Heart right ventricle (tissue), 16 donors: ENCODE data around the gene SRP9. TPM values are rescaled to one million over a fixed set of nuclear protein-coding genes. Genes with fewer than 3 reads are reported as not detected.

Experiments
- ATAC-seq, 8 donors: fragments of 200-7000 bp; cut with Tn5 transposase; one replicate each; pipeline ENCODE4 v1.9.1; 2020; ENCODE audit warnings: mild to moderate bottlenecking in 8 of 8, moderate library complexity in 8 of 8, moderate number of reproducible peaks in 1 of 8
- DNase-seq, 2 donors: peaks; one replicate each; pipeline ENCODE4 v3.0.0-alpha.2; 2020
- H3K27ac ChIP-seq, 10 donors: fragments of 200-600 bp; sonication (generic) in 2 of 10; one replicate each; pipeline versions ENCODE4 v1.5.0 to v1.8.0; 2020 to 2022; ENCODE audit warnings: mild to moderate bottlenecking in 3 of 10
- H3K27me3 ChIP-seq, 7 donors: fragments of 200-600 bp; one replicate each; pipeline ENCODE4 v1.8.0; 2021 to 2022; ENCODE audit warnings: mild to moderate bottlenecking in 2 of 7
- H3K36me3 ChIP-seq, 9 donors: fragments of 200-600 bp; sonication (generic) in 1 of 9; one replicate each; pipeline versions ENCODE4 v1.5.0 to v1.8.0; 2020 to 2022; ENCODE audit warnings: mild to moderate bottlenecking in 2 of 9
- H3K4me1 ChIP-seq, 9 donors: fragments of 200-600 bp; sonication (generic) in 1 of 9; one replicate each; pipeline versions ENCODE4 v1.5.0 to v1.8.0; 2020 to 2022; ENCODE audit warnings: mild to moderate bottlenecking in 4 of 9
- H3K4me3 ChIP-seq, 10 donors: fragments of 200-600 bp; sonication (generic) in 2 of 10; one replicate each; pipeline versions ENCODE4 v1.5.0 to v1.8.0; 2020 to 2022; ENCODE audit warnings: mild to moderate bottlenecking in 7 of 10, moderate library complexity in 2 of 10
- H3K9me3 ChIP-seq, 11 donors: fragments of 200-600 bp in 10 of 11; sonication (generic) in 2 of 11; one replicate each; pipeline versions ENCODE4 v1.5.0 to v1.8.0; 2013 to 2022; ENCODE audit warnings: mild to moderate bottlenecking in 2 of 11, control low read depth in 1 of 11, moderate library complexity in 1 of 11
- CTCF ChIP-seq, 9 donors: fragments of 200-600 bp; sonication (generic) in 2 of 9; IDR thresholded peaks; one replicate each; pipeline versions ENCODE4 v1.5.0 to v1.8.0; 2021 to 2022; ENCODE audit warnings: antibody characterized with exemption in 9 of 9, mild to moderate bottlenecking in 5 of 9, moderate library complexity in 1 of 9
- WGBS, 2 donors: extraction: QIAGEN DNeasy Blood & Tissue Kit; methylation state at CpG; one replicate each; pipeline ENCODE4 v1.1.7; 2013; ENCODE audit warnings: inconsistent platforms in 1 of 2; 5-methylcytosine and 5-hydroxymethylcytosine counted together
- intact Hi-C, 10 donors: fragments of 100-400 bp; cut with DNase I; formaldehyde crosslinking; loops; one replicate each; pipeline versions ENCODE4 v1.11.1 to v1.14.2; 2022
- polyA plus RNA-seq, 2 donors: library from polyadenylated mRNA; stranded (reverse); fragments of 200-250 nt; gene quantifications; one replicate each; pipeline ENCODE4 v1.2.3, GENCODE V29; 2013
- total RNA-seq, 10 donors: library from RNA; stranded (reverse); fragmentation: NEBNext Ultra II Directional in 3 of 10; extraction: Animal tissue kit (Norgen Biotek cat#: 25700) in 3 of 10; gene quantifications; one replicate each; pipeline versions ENCODE4 v1.2.1 to v1.2.4, GENCODE V29; 2021 to 2023
- donor health status: Arrhythmogenic right ventricular cardiomyopathy.
- donor health status: ischemic (EF 13 %, LVEDD 7.1; RV severe dilation, severe dysfunction).
- donor health status: healthy with polysubstance abuse.
- donor health status: DM: no; HTN: yes; CAD: no.
- donor health status: DM: no; HTN: no; CAD: no.
- donor health status: ischemic (EF 25% LVEDD 6.9; RV normal size, moderate dysfunction).
- donor health status: ischemic (EF 25% LVEDD 5.7; RV mildly dilated, moderate dysfunction).
- donor health status: healthy.
- donor health status: DM: yes; HTN: yes; CAD: no.
- donor health status: Ischemic cardiomyopathy.
- donor health status: ischemic (EF 35%, LVEDD 5.7; RV mildly dilated, moderate dysfunction).
- donor health status: nonischemic (EF 11% LVEDD 7.7; RV severe dilation, severe dysfunction).
- donor health status: DM: yes; HTN: yes; CAD: no.
- donor health status: PGD.
- donor health status: ischemic (EF 29% LVEDD 5.4; RV normal size, mild dysfunction).
- donor health status: nonischemic (EF 23%, LVEDD 6.1; RV moderate dilation, normal function).

Gene SRP9
- total and polyA plus RNA-seq, 12 donors, result 121 to 199 (median 173) TPM

- WGBS, 2 donors, result 25 to 31% methylated on average over 18 of the region's 18 CpGs
- peak overlapping the region; percentile 82 to 93 (median 91) for H3K27ac ChIP-seq
- DNase-seq (peak; percentile 69 to 79), ATAC-seq (peak; percentile 90 to 98 (median 96))
- no peaks in the 10 kb centered on the region for H3K36me3 ChIP-seq
- peaks cover 7 to 51% (median 32%) of the 10 kb centered on the region in 9 donors for H3K4me1 ChIP-seq
- H3K4me3 ChIP-seq, result peak overlapping the region in 9 of 10 donors; percentile 27 to 53 (median 48)
- no peaks in the 10 kb centered on the region for H3K27me3 ChIP-seq
- intact Hi-C loops, result loop anchor here in 2 of 10 donors (5.0 kb wide), 1 partner anchor 94 kb away; the partner anchor contains the start of gene ENAH (in 2 of the 2)
- peak in 4 of 9 donors; percentile 11 to 40 (median 36) for TF ChIP-seq CTCF (IDR thresholded peaks at IDR 0.05)
- H3K9me3 ChIP-seq, result no peaks in the 10 kb centered on the region
Measured at GRCh38 chr1:225746361-225747179, 31.1 kb upstream of the SRP9 start.

- H3K4me3 ChIP-seq, result no peak overlapping the region
- intact Hi-C loops, result loop anchor here in 2 of 10 donors (5.0 kb wide), 1 partner anchor 95 kb away; the partner anchor contains the start of gene ENAH (in 2 of the 2)
- H3K27me3 ChIP-seq, result no peaks in the 10 kb centered on the region
- DNase-seq (no peak), ATAC-seq (no peak)
- peak overlapping the region; percentile 82 to 93 (median 91) for H3K27ac ChIP-seq
- H3K9me3 ChIP-seq, result no peaks in the 10 kb centered on the region
- H3K36me3 ChIP-seq, result no peaks in the 10 kb centered on the region
- H3K4me1 ChIP-seq, result peaks cover 7 to 61% (median 35%) of the 10 kb centered on the region in 9 donors
- no peak for TF ChIP-seq CTCF (IDR thresholded peaks at IDR 0.05)
- WGBS, 2 donors, result 92 to 97% methylated on average over 7 of the region's 7 CpGs
Measured at GRCh38 chr1:225747566-225747965, 30.1 kb upstream of the SRP9 start.

GRCh38 chr1:225748529-225748928 is 29.1 kb upstream of the SRP9 start:
- H3K9me3 ChIP-seq, result no peaks in the 10 kb centered on the region
- TF ChIP-seq CTCF (IDR thresholded peaks at IDR 0.05), result no peak
- ATAC-seq (no peak), DNase-seq (no peak)
- intact Hi-C loops, result loop anchor here in 2 of 10 donors (5.0 kb wide), 1 partner anchor 96 kb away; the partner anchor contains the start of gene ENAH (in 2 of the 2)
- no peak overlapping the region for H3K27ac ChIP-seq
- H3K4me3 ChIP-seq, result no peak overlapping the region
- peaks cover 7 to 63% (median 35%) of the 10 kb centered on the region in 9 donors for H3K4me1 ChIP-seq
- no peaks in the 10 kb centered on the region for H3K27me3 ChIP-seq
- H3K36me3 ChIP-seq, result no peaks in the 10 kb centered on the region
- 90 to 92% methylated on average over 10 of the region's 10 CpGs for WGBS, 2 donors

GRCh38 chr1:225749706-225750105 is 27.9 kb upstream of the SRP9 start:
- Histone ChIP-seq H3K4me1 (peaks cover 7 to 75% (median 41%) of the 10 kb centered on the region in 9 donors), H3K27me3 (no peaks in the 10 kb centered on the region), H3K9me3 (no peaks in the 10 kb centered on the region), H3K36me3 (no peaks in the 10 kb centered on the region), H3K4me3 (no peak overlapping the region), H3K27ac (no peak overlapping the region)
- 91 to 98% methylated on average over 3 of the region's 3 CpGs for WGBS, 2 donors
- intact Hi-C loops, result loop anchor here in 4 of 10 donors (5.0 kb wide), 2 partner anchors 57 to 97 kb away; partner anchors contain the start of gene ENAH (in 3 of the 4)
- ATAC-seq (no peak), DNase-seq (no peak)
- no peak for TF ChIP-seq CTCF (IDR thresholded peaks at IDR 0.05)
